Lung (tissue), 12 donors: ENCODE measurements around the gene BMAL2. TPM values are rescaled to one million over a fixed set of nuclear protein-coding genes. Genes with fewer than 3 reads are reported as not detected.
A peak's percentile ranks its signal among the peaks of the same experiment; 100 is the strongest.

Experiments used
- ATAC-seq: fragments of 200-7000 bp; cut with Tn5 transposase; one replicate; pipeline ENCODE4 v1.9.1; 2020; ENCODE audit warnings: moderate number of reproducible peaks; ENCODE audit not compliant: insufficient read depth, low FRiP score
- DNase-seq, 3 donors: peaks; one replicate each; pipeline ENCODE4 v3.0.0-alpha.2; 2013 to 2017
- H3K27ac ChIP-seq, 2 donors: one replicate each; pipeline ENCODE4 v1.5.1; 2013; ENCODE audit warnings: mild to moderate bottlenecking in 2 of 2, moderate library complexity in 2 of 2, control low read depth in 1 of 2, inconsistent platforms in 1 of 2, low read depth in 1 of 2, low read length in 1 of 2
- H3K27me3 ChIP-seq, 3 donors: one replicate each; pipeline ENCODE4 v1.5.1; 2013; ENCODE audit warnings: low read length in 2 of 3; ENCODE audit not compliant: control insufficient read depth in 3 of 3, insufficient read depth in 3 of 3
- H3K36me3 ChIP-seq, 4 donors: one replicate each; pipeline ENCODE4 v1.5.1; 2013; ENCODE audit warnings: low read length in 4 of 4, mild to moderate bottlenecking in 1 of 4, moderate library complexity in 1 of 4; ENCODE audit not compliant: control insufficient read depth in 4 of 4, insufficient read depth in 4 of 4
- H3K4me1 ChIP-seq, 5 donors: one replicate each; pipeline ENCODE4 v1.5.1; 2013; ENCODE audit warnings: low read length in 5 of 5, mild to moderate bottlenecking in 2 of 5, moderate library complexity in 1 of 5; ENCODE audit not compliant: control insufficient read depth in 5 of 5, insufficient read depth in 5 of 5
- H3K4me3 ChIP-seq: one replicate; pipeline ENCODE4 v1.5.1; 2013; ENCODE audit warnings: mild to moderate bottlenecking, control low read depth, moderate library complexity
- H3K9ac ChIP-seq, 2 donors: one replicate each; pipeline ENCODE4 v1.5.1; 2013; ENCODE audit warnings: low read length in 2 of 2, control low read depth in 1 of 2; ENCODE audit not compliant: insufficient read depth in 1 of 2
- H3K9me3 ChIP-seq, 4 donors: one replicate each; pipeline ENCODE4 v1.5.1; 2013; ENCODE audit warnings: low read length in 3 of 4, mild to moderate bottlenecking in 1 of 4, moderate library complexity in 1 of 4; ENCODE audit not compliant: control insufficient read depth in 4 of 4, insufficient read depth in 3 of 4
- WGBS, 2 donors: extraction: QIAGEN DNeasy Blood & Tissue Kit; methylation state at CpG; one replicate each; pipeline ENCODE4 v1.1.7; 2013; 5-methylcytosine and 5-hydroxymethylcytosine counted together
- polyA plus RNA-seq, 2 donors: library from polyadenylated mRNA; stranded (reverse); fragments of 200-250 nt; gene quantifications; one replicate each; pipeline ENCODE4 v1.2.1, GENCODE V29; 2013
- total RNA-seq, 2 donors: library from RNA; depleted of rRNA in 1 of 2; stranded (reverse); fragments of >200 nt in 1 of 2; gene quantifications; one replicate each; pipeline ENCODE4 v1.2.1, GENCODE V29; 2014 to 2021
- TF ChIP-seq, protein P1 (sequence below): IDR thresholded peaks from 2 replicates; pipeline ENCODE4 v1.5.1; 2012; ENCODE audit warnings: mild to moderate bottlenecking; ENCODE audit errors: control extremely low read depth, extremely low read depth
- donor health status: control.
- donor health status: control.
- donor health status: Bipolar disorder and iron deficiency.
- donor health status: healthy.
- donor health status: DM: yes; HTN: yes; CAD: no.

Gene BMAL2
- total and polyA plus RNA-seq, 4 donors: 1.5 to 7.8 (median 4.4) TPM

DNA sequence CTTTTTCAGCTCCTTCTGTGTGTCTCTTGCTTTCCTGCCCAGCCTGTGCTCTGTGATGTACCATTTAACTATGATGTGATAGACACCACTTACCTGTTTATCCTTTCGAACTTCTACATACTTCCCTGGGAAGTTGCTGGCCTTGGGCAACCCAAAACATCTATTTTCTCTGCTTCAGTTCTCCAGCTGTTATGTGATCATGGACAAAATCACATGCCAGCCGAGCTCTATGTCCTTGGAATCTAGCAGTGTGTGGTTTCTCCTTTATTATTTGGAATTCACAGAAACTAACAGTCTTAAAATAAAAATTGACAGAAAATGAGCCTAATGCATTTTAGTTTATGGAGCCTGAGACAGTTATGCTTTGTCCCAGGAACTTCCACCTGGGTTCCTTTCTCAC lies 22.9 kb downstream of the BMAL2 start:
- DNase-seq: no peak
- no peaks in the 10 kb centered on the region for H3K9me3 ChIP-seq
- H3K27ac ChIP-seq: no peak overlapping the region
- TF ChIP-seq, protein P1, sequence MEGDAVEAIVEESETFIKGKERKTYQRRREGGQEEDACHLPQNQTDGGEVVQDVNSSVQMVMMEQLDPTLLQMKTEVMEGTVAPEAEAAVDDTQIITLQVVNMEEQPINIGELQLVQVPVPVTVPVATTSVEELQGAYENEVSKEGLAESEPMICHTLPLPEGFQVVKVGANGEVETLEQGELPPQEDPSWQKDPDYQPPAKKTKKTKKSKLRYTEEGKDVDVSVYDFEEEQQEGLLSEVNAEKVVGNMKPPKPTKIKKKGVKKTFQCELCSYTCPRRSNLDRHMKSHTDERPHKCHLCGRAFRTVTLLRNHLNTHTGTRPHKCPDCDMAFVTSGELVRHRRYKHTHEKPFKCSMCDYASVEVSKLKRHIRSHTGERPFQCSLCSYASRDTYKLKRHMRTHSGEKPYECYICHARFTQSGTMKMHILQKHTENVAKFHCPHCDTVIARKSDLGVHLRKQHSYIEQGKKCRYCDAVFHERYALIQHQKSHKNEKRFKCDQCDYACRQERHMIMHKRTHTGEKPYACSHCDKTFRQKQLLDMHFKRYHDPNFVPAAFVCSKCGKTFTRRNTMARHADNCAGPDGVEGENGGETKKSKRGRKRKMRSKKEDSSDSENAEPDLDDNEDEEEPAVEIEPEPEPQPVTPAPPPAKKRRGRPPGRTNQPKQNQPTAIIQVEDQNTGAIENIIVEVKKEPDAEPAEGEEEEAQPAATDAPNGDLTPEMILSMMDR: no peak
- no peaks in the 10 kb centered on the region for H3K4me1 ChIP-seq
- no peak for ATAC-seq
- no peak overlapping the region for H3K4me3 ChIP-seq
- WGBS, 2 donors: 92 to 93% methylated on average over 2 of the region's 2 CpGs
- H3K27me3 ChIP-seq: no peaks in the 10 kb centered on the region
- H3K36me3 ChIP-seq: no peaks in the 10 kb centered on the region
- H3K9ac ChIP-seq: no peak overlapping the region

DNA sequence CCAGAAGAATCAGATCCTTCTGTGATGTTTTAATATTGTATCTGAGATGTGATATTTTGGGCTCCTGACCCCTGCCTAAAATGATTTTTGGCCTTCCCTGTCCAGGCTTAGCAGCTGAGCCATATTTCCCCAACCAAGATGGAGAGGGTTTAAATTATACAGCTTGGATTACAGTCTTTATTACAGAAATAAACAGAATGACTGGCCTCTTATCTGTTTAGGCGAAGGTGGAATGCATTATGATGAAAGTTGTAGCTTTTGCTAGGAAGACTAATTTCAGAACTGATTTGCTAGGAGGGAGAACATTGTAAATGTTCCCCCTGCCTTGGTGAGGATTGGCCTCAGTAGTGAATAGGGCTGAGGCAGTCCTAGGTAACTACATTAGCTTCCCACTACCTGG lies 23.3 kb downstream of the BMAL2 start:
- 94 to 96% methylated on average over 1 of the region's 1 CpG for WGBS, 2 donors
- Histone ChIP-seq H3K4me1 (no peaks in the 10 kb centered on the region), H3K4me3 (no peak overlapping the region)

DNA sequence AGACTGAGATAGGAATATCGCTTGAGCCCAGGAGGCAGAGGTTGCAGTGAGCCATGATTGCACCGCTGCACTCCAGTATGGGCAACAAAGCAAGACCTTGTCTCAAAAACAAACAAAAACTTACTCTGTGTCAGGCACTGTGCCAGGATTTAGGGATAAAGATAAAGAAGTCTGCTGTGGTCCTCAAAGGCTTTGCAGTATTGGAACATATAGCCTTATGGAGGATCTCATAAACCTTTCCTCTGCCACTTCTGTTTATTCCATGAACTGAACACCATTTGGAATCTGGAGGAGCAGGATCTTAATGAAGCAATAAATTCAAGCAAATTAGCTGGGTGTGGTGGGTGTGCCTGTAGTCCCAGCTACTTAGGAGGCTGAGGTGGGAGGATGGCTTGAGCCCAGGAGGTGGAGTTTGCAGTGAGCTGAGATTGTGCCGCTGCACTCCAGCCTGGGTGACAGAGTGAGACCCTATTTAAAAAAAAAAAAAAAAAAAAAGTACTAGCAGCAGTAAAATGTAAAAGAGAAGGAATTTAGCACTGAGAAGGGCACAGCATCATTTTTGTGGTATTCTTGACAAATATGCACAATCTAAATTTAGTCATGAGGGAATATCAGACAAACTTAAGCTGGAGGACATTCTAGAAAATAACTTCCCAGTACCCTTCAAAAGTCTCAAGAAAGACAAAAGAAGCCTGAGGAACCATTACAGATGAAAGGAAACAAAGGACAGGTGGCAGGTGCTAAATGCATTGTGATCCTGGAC lies 27.1 kb downstream of the BMAL2 start:
- Histone ChIP-seq H3K4me3 (no peak overlapping the region), H3K9me3 (no peaks in the 10 kb centered on the region), H3K4me1 (no peaks in the 10 kb centered on the region), H3K27me3 (no peaks in the 10 kb centered on the region), H3K9ac (no peak overlapping the region), H3K36me3 (no peaks in the 10 kb centered on the region), H3K27ac (no peak overlapping the region)
- 89 to 95% methylated on average over 3 of the region's 3 CpGs for WGBS, 2 donors
- peak in 2 of 3 donors; percentile 9 to 12 for DNase-seq
- ATAC-seq: no peak
- TF ChIP-seq, protein P1: no peak

More for the DNA sequence above, 23.3 kb downstream of the BMAL2 start:
- Histone ChIP-seq H3K9me3 (no peaks in the 10 kb centered on the region), H3K36me3 (no peaks in the 10 kb centered on the region), H3K27me3 (no peaks in the 10 kb centered on the region), H3K27ac (no peak overlapping the region), H3K9ac (no peak overlapping the region)
- ATAC-seq: no peak
- TF ChIP-seq, protein P1: no peak
- DNase-seq: no peak

DNA sequence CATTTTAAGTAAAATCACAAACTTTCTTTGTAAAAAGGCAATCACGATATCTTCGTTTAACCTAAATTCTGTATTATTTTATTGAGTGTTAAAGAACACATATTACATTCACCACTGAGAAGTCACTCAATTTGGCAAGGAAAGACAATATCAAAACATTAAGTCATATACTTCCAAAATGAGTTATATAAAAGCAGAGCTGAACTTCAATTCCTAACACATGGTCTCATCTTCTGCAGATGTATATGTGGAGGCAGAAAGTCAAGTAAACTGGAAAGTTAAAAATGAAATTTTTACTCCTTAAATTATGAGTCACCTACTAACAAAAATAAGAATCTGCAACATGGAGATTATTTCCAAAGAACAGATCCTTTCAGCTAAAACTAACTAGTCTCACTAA lies 28.7 kb downstream of the BMAL2 start:
- 83 to 88% methylated on average over 2 of the region's 2 CpGs for WGBS, 2 donors
- H3K27me3 ChIP-seq: no peaks in the 10 kb centered on the region

More for the DNA sequence above, 28.7 kb downstream of the BMAL2 start:
- H3K9ac ChIP-seq: no peak overlapping the region
- no peak overlapping the region for H3K27ac ChIP-seq
- no peaks in the 10 kb centered on the region for H3K36me3 ChIP-seq
- peak in 1 of 3 donors; percentile 6 for DNase-seq
- no peaks in the 10 kb centered on the region for H3K4me1 ChIP-seq
- TF ChIP-seq, protein P1: no peak
- no peaks in the 10 kb centered on the region for H3K9me3 ChIP-seq
- no peak for ATAC-seq
- no peak overlapping the region for H3K4me3 ChIP-seq
